ENCODE data around the gene WNT4.

DNA sequence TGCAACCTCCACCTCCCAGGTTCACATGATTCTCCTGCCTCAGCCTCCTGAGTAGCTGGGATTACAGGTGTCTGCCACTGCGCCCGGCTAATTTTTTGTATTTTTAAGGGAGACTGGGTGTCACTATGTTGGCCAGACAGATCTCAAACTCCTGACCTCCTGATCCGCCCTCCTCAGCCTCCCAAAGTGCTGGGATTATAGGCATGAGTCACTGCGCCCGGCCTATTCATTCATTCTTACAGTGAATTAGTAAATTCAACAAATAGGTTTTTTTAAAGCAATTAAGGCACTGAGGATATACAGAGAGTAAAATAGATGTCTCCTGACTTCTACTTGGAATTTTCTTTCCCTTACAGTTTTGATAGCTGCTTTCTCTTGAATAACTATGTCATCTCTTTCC lies 46.9 kb downstream of the WNT4 start:
- TF ChIP-seq, protein P1, sequence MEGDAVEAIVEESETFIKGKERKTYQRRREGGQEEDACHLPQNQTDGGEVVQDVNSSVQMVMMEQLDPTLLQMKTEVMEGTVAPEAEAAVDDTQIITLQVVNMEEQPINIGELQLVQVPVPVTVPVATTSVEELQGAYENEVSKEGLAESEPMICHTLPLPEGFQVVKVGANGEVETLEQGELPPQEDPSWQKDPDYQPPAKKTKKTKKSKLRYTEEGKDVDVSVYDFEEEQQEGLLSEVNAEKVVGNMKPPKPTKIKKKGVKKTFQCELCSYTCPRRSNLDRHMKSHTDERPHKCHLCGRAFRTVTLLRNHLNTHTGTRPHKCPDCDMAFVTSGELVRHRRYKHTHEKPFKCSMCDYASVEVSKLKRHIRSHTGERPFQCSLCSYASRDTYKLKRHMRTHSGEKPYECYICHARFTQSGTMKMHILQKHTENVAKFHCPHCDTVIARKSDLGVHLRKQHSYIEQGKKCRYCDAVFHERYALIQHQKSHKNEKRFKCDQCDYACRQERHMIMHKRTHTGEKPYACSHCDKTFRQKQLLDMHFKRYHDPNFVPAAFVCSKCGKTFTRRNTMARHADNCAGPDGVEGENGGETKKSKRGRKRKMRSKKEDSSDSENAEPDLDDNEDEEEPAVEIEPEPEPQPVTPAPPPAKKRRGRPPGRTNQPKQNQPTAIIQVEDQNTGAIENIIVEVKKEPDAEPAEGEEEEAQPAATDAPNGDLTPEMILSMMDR (IDR thresholded peaks at IDR 0.05): no peak
- TF ChIP-seq POLR2A (IDR thresholded peaks at IDR 0.05; ENCODE audit: low read depth) (no peak), POLR2AphosphoS5 (IDR thresholded peaks at IDR 0.05) (no peak), EP300 (IDR thresholded peaks at IDR 0.05) (no peak)

All from esophagus muscularis mucosa (tissue), 4 donors.